OCI-LY7 (cell line): ENCODE results near the gene JAK1.

ENCODE experiments used
- EZH2phosphoT487 ChIP-seq: fragments of 200-600 bp; sonication (generic); IDR thresholded peaks from 2 replicates; pipeline ENCODE4 v1.6.1; 2018; ENCODE audit warnings: low read depth, borderline replicate concordance, mild to moderate bottlenecking, mixed run types, antibody characterized with exemption, low read length, moderate library complexity, mixed read lengths
- TF ChIP-seq, protein P1 (sequence below): fragments of 200-600 bp; sonication (generic); conservative IDR thresholded peaks from 2 replicates; pipeline ENCODE4 v1.5.1; 2014; ENCODE audit warnings: mild to moderate bottlenecking, antibody characterized with exemption, low read length, moderate library complexity, mixed read lengths

DNA sequence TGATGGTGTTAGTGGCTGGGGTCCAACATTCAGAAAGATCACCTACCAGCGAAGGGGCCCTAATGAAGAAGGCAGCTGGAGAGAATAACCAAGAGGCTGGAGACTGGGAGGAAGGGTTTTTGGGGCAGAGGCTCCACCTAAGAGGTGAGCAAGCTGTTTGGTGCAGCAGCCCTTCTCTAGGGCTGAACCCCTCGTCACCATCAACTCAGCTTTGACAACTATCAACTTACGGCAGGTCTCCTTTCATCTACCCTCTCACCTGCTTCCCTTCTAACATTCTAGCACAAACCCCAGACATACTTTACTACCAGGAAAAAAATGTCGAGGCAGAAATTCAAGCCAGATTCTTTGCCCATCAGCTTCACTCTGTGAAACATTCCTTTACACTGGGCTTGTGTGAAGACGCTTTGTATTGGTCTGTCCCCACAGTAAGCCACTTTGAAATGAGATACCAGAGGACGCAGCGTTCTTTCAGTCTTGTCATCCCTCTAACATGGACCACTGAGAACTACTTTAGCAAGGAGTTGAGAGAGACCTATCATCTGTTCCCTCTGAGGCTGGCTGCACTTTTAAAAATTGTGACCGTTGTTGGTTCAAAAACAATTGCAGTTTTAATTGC is 136.8 kb downstream of the JAK1 start:
- TF ChIP-seq, protein P1, sequence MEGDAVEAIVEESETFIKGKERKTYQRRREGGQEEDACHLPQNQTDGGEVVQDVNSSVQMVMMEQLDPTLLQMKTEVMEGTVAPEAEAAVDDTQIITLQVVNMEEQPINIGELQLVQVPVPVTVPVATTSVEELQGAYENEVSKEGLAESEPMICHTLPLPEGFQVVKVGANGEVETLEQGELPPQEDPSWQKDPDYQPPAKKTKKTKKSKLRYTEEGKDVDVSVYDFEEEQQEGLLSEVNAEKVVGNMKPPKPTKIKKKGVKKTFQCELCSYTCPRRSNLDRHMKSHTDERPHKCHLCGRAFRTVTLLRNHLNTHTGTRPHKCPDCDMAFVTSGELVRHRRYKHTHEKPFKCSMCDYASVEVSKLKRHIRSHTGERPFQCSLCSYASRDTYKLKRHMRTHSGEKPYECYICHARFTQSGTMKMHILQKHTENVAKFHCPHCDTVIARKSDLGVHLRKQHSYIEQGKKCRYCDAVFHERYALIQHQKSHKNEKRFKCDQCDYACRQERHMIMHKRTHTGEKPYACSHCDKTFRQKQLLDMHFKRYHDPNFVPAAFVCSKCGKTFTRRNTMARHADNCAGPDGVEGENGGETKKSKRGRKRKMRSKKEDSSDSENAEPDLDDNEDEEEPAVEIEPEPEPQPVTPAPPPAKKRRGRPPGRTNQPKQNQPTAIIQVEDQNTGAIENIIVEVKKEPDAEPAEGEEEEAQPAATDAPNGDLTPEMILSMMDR = no peak
- TF ChIP-seq EZH2phosphoT487 = no peak
